DMS 273 (cell line): Measurements from ENCODE around the gene KRTAP19-2.
A peak's percentile ranks its signal among the peaks of the same experiment; 100 is the strongest.

Experiments
- DNase-seq: peaks from one replicate; lab custom pipeline; 2025; ENCODE audit not compliant: unreplicated experiment; lab: John Stamatoyannopoulos, UW

KRTAP19-2 gene

GRCh38 chr21:30487336-30487735, at the start of gene KRTAP19-2:
KRTAP19-2 (minus strand) TSS chr21:30487436; CDS start chr21:30487348, 88 bp downstream.
- no peak for DNase-seq

- DNase-seq, result no peak
Observed at GRCh38 chr21:30518876-30519275, 31.6 kb upstream of the KRTAP19-2 start.

- no peak for DNase-seq
Observed at GRCh38 chr21:30515681-30516080, 28.4 kb upstream of the KRTAP19-2 start.

- DNase-seq, result peak; percentile 3
Observed at GRCh38 chr21:30505621-30506205, 18.5 kb upstream of the KRTAP19-2 start.

- no peak for DNase-seq
Observed at GRCh38 chr21:30502041-30502440, 14.8 kb upstream of the KRTAP19-2 start, which contains the start of gene KRTAP19-5. KRTAP19-5 (minus strand) TSS chr21:30502141; CDS start chr21:30502090, 51 bp downstream.

GRCh38 chr21:30497065-30497464, 9.8 kb upstream of the KRTAP19-2 start, which contains the start of gene KRTAP19-4:
KRTAP19-4 (minus strand) TSS chr21:30497165; CDS start chr21:30497110, 55 bp downstream.
- no peak for DNase-seq

- no peak for DNase-seq
Observed at GRCh38 chr21:30491963-30492428, 4.8 kb upstream of the KRTAP19-2 start, which contains the start of gene KRTAP19-3. KRTAP19-3 (minus strand) TSS chr21:30492013; CDS start chr21:30491957, 56 bp downstream.

GRCh38 chr21:30486180-30486579, 1.1 kb downstream of the KRTAP19-2 start:
- no peak for DNase-seq

- no peak for DNase-seq
Observed at GRCh38 chr21:30482130-30482529, 5.1 kb downstream of the KRTAP19-2 start.

GRCh38 chr21:30480145-30480544, 7.1 kb downstream of the KRTAP19-2 start, which contains the start of gene KRTAP19-1:
KRTAP19-1 (minus strand) TSS chr21:30480367; CDS start chr21:30480317, 50 bp downstream.
- no peak for DNase-seq

GRCh38 chr21:30479259-30479658, 8.0 kb downstream of the KRTAP19-2 start:
- DNase-seq, result no peak

- DNase-seq, result no peak
Observed at GRCh38 chr21:30478004-30478403, 9.2 kb downstream of the KRTAP19-2 start.

GRCh38 chr21:30468900-30469714, 18.1 kb downstream of the KRTAP19-2 start:
- no peak for DNase-seq

GRCh38 chr21:30463713-30464112, 23.5 kb downstream of the KRTAP19-2 start:
- DNase-seq, result peak; percentile 26

GRCh38 chr21:30448514-30448913, 38.7 kb downstream of the KRTAP19-2 start:
- DNase-seq, result no peak

GRCh38 chr21:30447056-30447455, 40.2 kb downstream of the KRTAP19-2 start:
- no peak for DNase-seq

GRCh38 chr21:30444204-30444603, 43.0 kb downstream of the KRTAP19-2 start:
- no peak for DNase-seq

- DNase-seq, result no peak
Observed at GRCh38 chr21:30443226-30443625, 44.0 kb downstream of the KRTAP19-2 start.

GRCh38 chr21:30439975-30440374, 47.3 kb downstream of the KRTAP19-2 start, which contains the start of gene KRTAP15-1:
KRTAP15-1 (plus strand) TSS chr21:30440275; CDS start chr21:30440328, 53 bp downstream.
- no peak for DNase-seq
